OCI-LY3 (cell line): ENCODE results near the gene SMARCA4.

Source experiments
- H2AFZ ChIP-seq: fragments of 200-600, 300-600 bp; shearing (Covaris generic); 2 replicates; pipeline ENCODE4 v1.6.0; 2014; ENCODE audit warnings: antibody characterized with exemption, low read depth, low read length
- H3K27ac ChIP-seq: fragments of 200-600, 300-600 bp; sonication (generic); 2 replicates; pipeline ENCODE4 v1.5.1; 2014; ENCODE audit warnings: mild to moderate bottlenecking, low read length, moderate library complexity, mixed read lengths
- H3K27me3 ChIP-seq: fragments of 200-600, 300-600 bp; sonication (generic); 2 replicates; pipeline ENCODE4 v1.6.1; 2014; ENCODE audit warnings: low read depth, low read length, mixed read lengths
- H3K36me3 ChIP-seq: fragments of 200-600, 300-600 bp; sonication (generic); replicated peaks from 2 replicates; pipeline ENCODE3; 2014; ENCODE audit warnings: low read depth, low read length, mixed read lengths
- H3K4me1 ChIP-seq: fragments of 300-600, 200-600 bp; sonication (generic); 2 replicates; pipeline ENCODE4 v1.6.1; 2014; ENCODE audit warnings: low read length, mixed read lengths
- H3K4me2 ChIP-seq: fragments of 200-600, 300-600 bp; sonication (generic); 2 replicates; pipeline ENCODE4 v1.6.1; 2014; ENCODE audit warnings: low read length, mixed read lengths
- H3K4me3 ChIP-seq: fragments of 300-600, 200-600 bp; sonication (generic); 2 replicates; pipeline ENCODE4 v1.5.1; 2014; ENCODE audit warnings: antibody characterized with exemption, mild to moderate bottlenecking, low read length, moderate library complexity
- H3K79me2 ChIP-seq: fragments of 300-600, 200-600 bp; shearing (Covaris generic); 2 replicates; pipeline ENCODE4 v1.6.1; 2014; ENCODE audit warnings: mild to moderate bottlenecking, low read length, mixed read lengths
- H3K9ac ChIP-seq: fragments of 300-600, 200-600 bp; shearing (Covaris generic); 2 replicates; pipeline ENCODE4 v1.6.0; 2014; ENCODE audit warnings: mild to moderate bottlenecking, low read length, moderate library complexity
- H3K9me3 ChIP-seq: fragments of 200-600, 300-600 bp; shearing (Covaris generic); 2 replicates; pipeline ENCODE4 v1.6.1; 2014; ENCODE audit warnings: low read length, mixed read lengths; ENCODE audit not compliant: insufficient read depth
- H4K20me1 ChIP-seq: fragments of 200-600, 300-600 bp; sonication (generic); 2 replicates; pipeline ENCODE4 v1.6.1; 2016; ENCODE audit warnings: low read length, mixed read lengths; ENCODE audit not compliant: insufficient read depth
- EZH2phosphoT487 ChIP-seq: fragments of 200-600 bp; shearing (Covaris generic); IDR thresholded peaks from 2 replicates; pipeline ENCODE4 v1.6.1; 2018; ENCODE audit warnings: antibody characterized with exemption, mixed run types, low read depth
- TF ChIP-seq, protein P1 (sequence below): fragments of 200-600, 300-600 bp; sonication (generic); IDR thresholded peaks from 2 replicates; pipeline ENCODE4 v1.5.1; 2014; ENCODE audit warnings: antibody characterized with exemption, low read length, low read depth

SMARCA4 gene

DNA sequence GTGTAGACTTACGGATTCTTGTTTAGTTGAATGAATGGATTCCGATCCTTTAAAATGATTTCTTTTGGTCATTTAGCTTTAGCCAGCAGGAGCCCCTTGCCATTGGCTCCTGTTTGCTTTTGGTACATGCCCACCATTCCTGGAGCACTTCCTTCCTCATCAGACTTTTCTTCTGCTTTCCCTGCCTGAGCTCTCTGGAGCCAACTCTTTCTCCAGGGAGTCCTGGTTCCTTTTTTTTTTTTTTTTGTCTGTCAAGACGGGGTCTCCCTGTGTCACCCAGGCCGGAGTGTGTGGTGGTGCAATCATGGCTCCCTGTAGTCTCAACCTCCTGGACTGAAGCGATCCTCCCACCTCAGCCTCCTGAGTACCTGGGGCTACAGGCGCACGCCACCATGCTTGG, 37.8 kb downstream of the SMARCA4 start:
- H3K4me2 ChIP-seq = no peak overlapping the region
- H3K9me3 ChIP-seq = no peaks in the 10 kb centered on the region
- H3K9ac ChIP-seq = no peak overlapping the region
- H3K27me3 ChIP-seq = no peaks in the 10 kb centered on the region
- no peaks in the 10 kb centered on the region for H3K4me1 ChIP-seq
- H3K27ac ChIP-seq = no peak overlapping the region
- TF ChIP-seq EZH2phosphoT487 = no peak
- TF ChIP-seq, protein P1, sequence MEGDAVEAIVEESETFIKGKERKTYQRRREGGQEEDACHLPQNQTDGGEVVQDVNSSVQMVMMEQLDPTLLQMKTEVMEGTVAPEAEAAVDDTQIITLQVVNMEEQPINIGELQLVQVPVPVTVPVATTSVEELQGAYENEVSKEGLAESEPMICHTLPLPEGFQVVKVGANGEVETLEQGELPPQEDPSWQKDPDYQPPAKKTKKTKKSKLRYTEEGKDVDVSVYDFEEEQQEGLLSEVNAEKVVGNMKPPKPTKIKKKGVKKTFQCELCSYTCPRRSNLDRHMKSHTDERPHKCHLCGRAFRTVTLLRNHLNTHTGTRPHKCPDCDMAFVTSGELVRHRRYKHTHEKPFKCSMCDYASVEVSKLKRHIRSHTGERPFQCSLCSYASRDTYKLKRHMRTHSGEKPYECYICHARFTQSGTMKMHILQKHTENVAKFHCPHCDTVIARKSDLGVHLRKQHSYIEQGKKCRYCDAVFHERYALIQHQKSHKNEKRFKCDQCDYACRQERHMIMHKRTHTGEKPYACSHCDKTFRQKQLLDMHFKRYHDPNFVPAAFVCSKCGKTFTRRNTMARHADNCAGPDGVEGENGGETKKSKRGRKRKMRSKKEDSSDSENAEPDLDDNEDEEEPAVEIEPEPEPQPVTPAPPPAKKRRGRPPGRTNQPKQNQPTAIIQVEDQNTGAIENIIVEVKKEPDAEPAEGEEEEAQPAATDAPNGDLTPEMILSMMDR = no peak
- H3K79me2 ChIP-seq = no peaks in the 10 kb centered on the region
- H4K20me1 ChIP-seq = no peaks in the 10 kb centered on the region
- no peak overlapping the region for H3K4me3 ChIP-seq
- peaks cover 34% of the 10 kb centered on the region for H3K36me3 ChIP-seq
- no peak overlapping the region for H2AFZ ChIP-seq

DNA sequence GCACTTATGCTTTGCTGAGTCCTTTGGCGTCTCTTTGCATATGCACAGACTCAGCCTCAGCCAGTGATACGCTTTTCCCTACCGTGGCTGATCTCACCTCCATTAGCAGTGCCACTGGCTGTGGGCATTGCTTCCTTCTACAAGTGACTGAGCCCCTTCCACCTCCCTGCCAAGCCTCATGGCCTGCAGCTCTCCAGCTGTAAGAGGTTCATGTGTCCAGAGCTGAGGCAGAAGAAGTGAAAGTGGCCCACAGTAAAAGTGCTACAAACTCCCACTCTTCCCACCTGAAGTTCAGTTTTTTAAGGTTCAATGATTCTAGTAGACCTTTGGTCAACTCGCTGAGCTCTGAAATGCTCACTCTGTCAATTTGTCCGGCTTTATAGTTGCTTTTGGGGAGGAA, 44.7 kb downstream of the SMARCA4 start:
- no peaks in the 10 kb centered on the region for H3K9me3 ChIP-seq
- no peaks in the 10 kb centered on the region for H4K20me1 ChIP-seq
- H3K4me3 ChIP-seq = no peak overlapping the region
- no peaks in the 10 kb centered on the region for H3K27me3 ChIP-seq
- no peak overlapping the region for H3K9ac ChIP-seq
- H3K36me3 ChIP-seq = peaks cover 22% of the 10 kb centered on the region
- no peak overlapping the region for H3K4me2 ChIP-seq
- H3K79me2 ChIP-seq = no peaks in the 10 kb centered on the region
- no peaks in the 10 kb centered on the region for H3K4me1 ChIP-seq
- no peak overlapping the region for H2AFZ ChIP-seq
- H3K27ac ChIP-seq = no peak overlapping the region
- TF ChIP-seq EZH2phosphoT487 = no peak
- TF ChIP-seq, protein P1 = no peak

DNA sequence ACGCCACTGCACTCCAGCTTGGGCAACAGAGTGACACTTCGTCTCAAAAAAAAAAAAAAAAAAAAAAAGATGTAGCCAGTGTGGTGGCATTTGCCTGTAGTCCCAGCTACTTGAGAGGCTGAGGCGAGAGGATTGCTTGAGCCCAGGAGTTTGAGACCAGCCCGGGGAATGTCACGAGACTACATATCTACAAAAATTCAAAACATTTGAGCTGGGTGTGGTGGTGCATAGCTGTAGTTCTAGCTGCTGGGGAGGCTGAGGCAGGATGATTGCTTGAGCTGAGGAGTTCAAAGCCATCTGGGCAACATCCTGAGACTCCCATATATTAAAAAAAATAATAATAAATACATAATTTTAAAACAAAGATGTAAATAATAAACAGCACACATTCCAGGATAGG, 46.6 kb downstream of the SMARCA4 start:
- Histone ChIP-seq H3K36me3 (peaks cover 29% of the 10 kb centered on the region), H3K27ac (no peak overlapping the region), H3K9ac (no peak overlapping the region), H2AFZ (no peak overlapping the region), H3K4me2 (no peak overlapping the region), H3K79me2 (no peaks in the 10 kb centered on the region), H4K20me1 (no peaks in the 10 kb centered on the region), H3K27me3 (no peaks in the 10 kb centered on the region), H3K9me3 (no peaks in the 10 kb centered on the region), H3K4me3 (no peak overlapping the region), H3K4me1 (no peaks in the 10 kb centered on the region)
- TF ChIP-seq EZH2phosphoT487 = no peak
- TF ChIP-seq, protein P1 = no peak

DNA sequence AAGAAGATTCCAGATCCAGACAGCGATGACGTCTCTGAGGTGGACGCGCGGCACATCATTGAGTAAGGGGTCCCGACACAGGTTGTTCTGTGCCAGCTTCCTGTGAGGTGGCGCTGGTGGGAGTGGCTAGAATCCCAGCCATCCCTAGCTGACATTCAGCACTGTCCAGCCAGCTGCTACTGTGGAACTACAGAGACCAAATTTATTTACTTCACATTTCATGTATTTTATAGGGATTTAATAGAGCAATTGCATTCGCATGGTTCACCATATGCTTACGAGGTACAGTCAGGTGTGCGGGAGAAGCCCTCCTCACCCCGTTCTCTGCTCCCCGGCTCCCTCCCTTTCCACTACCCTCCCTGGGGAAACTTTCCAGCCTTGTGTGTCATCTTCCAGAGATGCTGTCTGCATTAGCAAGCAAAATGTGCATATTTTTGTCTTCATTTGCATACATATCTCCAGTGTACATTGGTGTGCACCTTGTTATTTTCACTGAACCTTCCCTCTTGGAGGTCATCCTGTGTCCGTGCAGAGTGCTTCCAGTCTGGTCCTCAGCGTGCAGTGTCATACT, 47.2 kb downstream of the SMARCA4 start:
- H2AFZ ChIP-seq = no peak overlapping the region

More for the DNA sequence above, 47.2 kb downstream of the SMARCA4 start:
- peaks cover 31% of the 10 kb centered on the region for H3K36me3 ChIP-seq
- H3K79me2 ChIP-seq = no peaks in the 10 kb centered on the region
- TF ChIP-seq, protein P1 = no peak
- H3K27ac ChIP-seq = no peak overlapping the region
- no peaks in the 10 kb centered on the region for H3K27me3 ChIP-seq
- H3K9me3 ChIP-seq = no peaks in the 10 kb centered on the region
- no peaks in the 10 kb centered on the region for H3K4me1 ChIP-seq
- H3K9ac ChIP-seq = no peak overlapping the region
- H3K4me3 ChIP-seq = no peak overlapping the region
- no peaks in the 10 kb centered on the region for H4K20me1 ChIP-seq
- H3K4me2 ChIP-seq = no peak overlapping the region
